KBM-7 (cell line): Measurements from ENCODE around the gene SPACA7.

Source experiments
- DNase-seq: peaks from one replicate; pipeline ENCODE4 v3.0.0-alpha.2; 2015
- in situ Hi-C: fragments of 300-500 bp; cut with MboI; formaldehyde crosslinking; loops from 2 replicates; pipeline ENCODE4 v1.14.3; 2020; ENCODE audit warnings: low sequenced_read_pairs, low pct_unique_long_range_greater_than_20kb, mixed read lengths

The SPACA7 gene

DNA sequence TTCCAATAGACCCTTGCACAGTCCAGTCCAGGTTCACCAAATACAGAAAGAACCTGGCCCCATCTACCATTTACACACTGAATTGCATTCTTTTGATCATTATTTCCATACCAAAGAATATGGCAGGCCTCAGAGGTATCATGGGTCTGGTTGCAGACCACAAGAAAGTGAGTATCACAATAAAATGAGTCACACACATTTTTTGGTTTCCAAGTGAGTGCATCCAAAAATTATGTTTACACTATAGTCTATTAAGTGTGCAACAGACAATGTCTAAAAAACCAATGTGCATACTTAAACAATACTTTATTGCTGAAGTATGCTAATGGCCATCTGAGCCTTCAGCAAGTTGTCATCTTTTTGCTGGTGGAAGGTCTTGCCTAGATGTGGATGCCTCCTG is 105.3 kb downstream of the SPACA7 start:
- in situ Hi-C loops: no loop called here
- no peak for DNase-seq

DNA sequence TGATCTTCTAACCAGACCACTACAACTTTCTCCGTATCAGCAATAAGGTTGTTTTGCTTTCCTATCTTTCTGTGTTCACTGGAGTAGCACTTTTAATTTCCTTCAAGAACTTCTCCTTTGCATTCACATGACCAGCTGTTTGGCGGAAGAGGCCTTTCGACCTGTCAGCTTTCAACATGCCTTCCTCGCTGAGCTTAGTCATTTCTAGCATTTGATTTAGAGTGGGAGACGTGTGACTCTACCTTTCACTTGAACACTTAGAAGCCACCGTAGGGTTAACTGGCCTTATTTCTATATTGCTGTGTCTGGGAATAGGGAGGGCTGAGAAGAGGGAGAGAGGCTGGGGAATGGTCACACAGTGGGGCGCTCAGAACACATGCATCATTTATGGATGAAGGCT is 107.1 kb downstream of the SPACA7 start:
- DNase-seq: no peak
- in situ Hi-C loops: no loop called here
